Kidney (tissue), 14 donors: Measurements from ENCODE around the gene ZGPAT. TPM values are rescaled to one million over a fixed set of nuclear protein-coding genes. Genes with fewer than 3 reads are reported as not detected.
A peak's percentile ranks its signal among the peaks of the same experiment; 100 is the strongest.

Experiments used
- DNase-seq, 5 donors: peaks; one replicate each; pipeline ENCODE4 v3.0.0-alpha.2; 2013 to 2020
- FAIRE-seq: peaks from 2 replicates; lab custom pipeline; 2012; peaks lifted over from hg19 to GRCh38; lab: Jason Lieb, UNC
- H3K27ac ChIP-seq, 2 donors: one replicate each; pipeline ENCODE4 v1.7.0; 2013; ENCODE audit warnings: low read depth in 2 of 2, low read length in 2 of 2, inconsistent platforms in 1 of 2
- H3K27me3 ChIP-seq: one replicate; pipeline ENCODE4 v1.7.1; 2013; ENCODE audit warnings: low read length, inconsistent platforms; ENCODE audit not compliant: control insufficient read depth, insufficient read depth
- H3K36me3 ChIP-seq, 3 donors: one replicate each; pipeline versions ENCODE4 v1.7.0 to v1.7.1; 2013; ENCODE audit warnings: low read length in 3 of 3, control low read depth in 1 of 3, inconsistent platforms in 1 of 3; ENCODE audit not compliant: insufficient read depth in 3 of 3, control insufficient read depth in 2 of 3
- H3K4me1 ChIP-seq, 3 donors: one replicate each; pipeline versions ENCODE4 v1.7.0 to v1.7.1; 2013; ENCODE audit warnings: low read length in 3 of 3, inconsistent platforms in 1 of 3, low read depth in 1 of 3; ENCODE audit not compliant: control insufficient read depth in 2 of 3, insufficient read depth in 2 of 3
- H3K4me3 ChIP-seq, 3 donors: one replicate each; pipeline versions ENCODE4 v1.7.0 to v1.8.1; 2013; ENCODE audit warnings: low read length in 3 of 3, control low read depth in 1 of 3, inconsistent platforms in 1 of 3
- H3K9ac ChIP-seq, 3 donors: one replicate each; pipeline versions ENCODE4 v1.7.0 to v1.7.1; 2013; ENCODE audit warnings: low read length in 3 of 3, control low read depth in 1 of 3, inconsistent platforms in 1 of 3
- H3K9me3 ChIP-seq, 3 donors: one replicate each; pipeline versions ENCODE4 v1.7.0 to v1.7.1; 2013; ENCODE audit warnings: low read length in 3 of 3, control low read depth in 1 of 3, inconsistent platforms in 1 of 3; ENCODE audit not compliant: control insufficient read depth in 2 of 3, insufficient read depth in 1 of 3
- CTCF ChIP-seq: IDR thresholded peaks from 3 replicates; pipeline ENCODE4 v1.5.1; 2012; ENCODE audit warnings: mild to moderate bottlenecking, moderate library complexity, borderline replicate concordance; ENCODE audit not compliant: insufficient read depth; ENCODE audit errors: extremely low read depth
- intact Hi-C: fragments of 100-400 bp; cut with DNase I; formaldehyde crosslinking; loops from one replicate; pipeline ENCODE4 v1.11.1; 2022
- polyA plus RNA-seq: library from polyadenylated mRNA; stranded (reverse); fragments of 350-450 nt; fragmentation: Illumina TruSeq; extraction: RNeasy Lipid Tissue Mini Kit (QIAGEN cat#74804); gene quantifications from one replicate; pipeline ENCODE4 v1.2.3, GENCODE V29; 2014; ENCODE audit warnings: low read depth, low replicate concordance; ENCODE audit not compliant: insufficient read depth
- total RNA-seq: library from RNA; stranded (reverse); fragmentation: NEBNext Ultra II Directional; extraction: Animal tissue kit (Norgen Biotek cat#: 25700); gene quantifications from one replicate; pipeline ENCODE4 v1.2.1, GENCODE V29; 2021
- donor health status: control.
- donor health status: control.
- donor health status: control.
- donor health status: control.
- donor health status: control.
- donor health status: DM: yes; HTN: yes; CAD: no.
- donor health status: Normal renal cell carcinoma (clear cell type).

The ZGPAT gene
- total and polyA plus RNA-seq, 2 donors from 2014 or later, result 30.5 to 39.6 TPM

- no peak for FAIRE-seq
- peak in 2 of 5 donors; percentile 40 to 82 for DNase-seq
These were observed 13.0 kb upstream of the ZGPAT start for GRCh38 chr20:63694584-63695423.

GRCh38 chr20:63695424-63696305, 12.2 kb upstream of the ZGPAT start:
- Histone ChIP-seq H3K4me3 (no peak overlapping the region), H3K4me1 (peaks cover 0 to 14% (median 0%) of the 10 kb centered on the region in 3 donors), H3K9ac (no peak overlapping the region), H3K27me3 (no peaks in the 10 kb centered on the region), H3K36me3 (no peaks in the 10 kb centered on the region), H3K27ac (no peak overlapping the region), H3K9me3 (no peaks in the 10 kb centered on the region)
- no peak for TF ChIP-seq CTCF
- DNase-seq (peak in 1 of 5 donors; percentile 78), FAIRE-seq (no peak)
- intact Hi-C loops, result no loop called here

More at GRCh38 chr20:63694584-63695423, 13.0 kb upstream of the ZGPAT start:
- no peak for TF ChIP-seq CTCF
- peaks cover 0 to 14% (median 0%) of the 10 kb centered on the region in 3 donors for H3K4me1 ChIP-seq
- H3K36me3 ChIP-seq, result no peaks in the 10 kb centered on the region
- intact Hi-C loops, result no loop called here
- H3K27me3 ChIP-seq, result no peaks in the 10 kb centered on the region
- H3K9me3 ChIP-seq, result no peaks in the 10 kb centered on the region
- no peak overlapping the region for H3K9ac ChIP-seq
- H3K27ac ChIP-seq, result no peak overlapping the region
- no peak overlapping the region for H3K4me3 ChIP-seq

- Histone ChIP-seq H3K4me3 (no peak overlapping the region), H3K9ac (no peak overlapping the region), H3K36me3 (no peaks in the 10 kb centered on the region), H3K4me1 (peaks cover 0 to 14% (median 0%) of the 10 kb centered on the region in 3 donors), H3K27me3 (no peaks in the 10 kb centered on the region), H3K9me3 (no peaks in the 10 kb centered on the region), H3K27ac (no peak overlapping the region)
- peak in 3 of 5 donors; percentile 72 to 81 (median 79) for DNase-seq
- no peak for FAIRE-seq
- TF ChIP-seq CTCF, result no peak
- intact Hi-C loops, result no loop called here
These were observed 11.6 kb upstream of the ZGPAT start for GRCh38 chr20:63696306-63696627.
